ENCODE measurements around the gene METTL17. TPM values are rescaled to one million over a fixed set of nuclear protein-coding genes. Genes with fewer than 3 reads are reported as not detected.

The METTL17 gene
- total and polyA plus RNA-seq, 2 experiments from 2014 or later: 31.3 to 87.7 TPM

GRCh38 chr14:21030531-21030930, 40.8 kb downstream of the METTL17 start:
- no peak overlapping the region for H3K4me2 ChIP-seq (ENCODE audit: unreplicated experiment)
- H3K27me3 ChIP-seq (replicated peaks; ENCODE audit: insufficient read depth): peaks cover 4% of the 10 kb centered on the region; the same call in 1 of the 2 replicates
- WGBS, 2 experiments (ENCODE audit: low coverage in 1 of 2, low lambda C conversion rate in 2 of 2, missing lambda C conversion rate in 2 of 2): 68 to 69% methylated on average over 12 of the region's 12 CpGs
- H3K9ac ChIP-seq: no peak overlapping the region
- H3K36me3 ChIP-seq (ENCODE audit: low read depth): no peaks in the 10 kb centered on the region
- no peaks in the 10 kb centered on the region for H3K9me3 ChIP-seq (ENCODE audit: low read depth)
- no peak overlapping the region for H3K27ac ChIP-seq
- no peaks in the 10 kb centered on the region for H3K9me2 ChIP-seq (ENCODE audit: insufficient read depth)
- in situ Hi-C loops (cut with MboI): no loop called here
- no peak for DNase-seq
- no peaks in the 10 kb centered on the region for H3K79me2 ChIP-seq (ENCODE audit: insufficient read depth)
- TF ChIP-seq EZH2phosphoT487 (IDR thresholded peaks at IDR 0.05; ENCODE audit: insufficient read depth, low read depth) (no peak), EZH2 (IDR thresholded peaks at IDR 0.05; ENCODE audit: insufficient read depth, poor library complexity, severe bottlenecking) (no peak)
- no peaks in the 10 kb centered on the region for H4K20me1 ChIP-seq (ENCODE audit: insufficient read depth)
- no peaks in the 10 kb centered on the region for H3K4me1 ChIP-seq (ENCODE audit: insufficient read depth)
- no peaks in the 10 kb centered on the region for H3F3A ChIP-seq (ENCODE audit: insufficient read depth)
- H3K4me3 ChIP-seq: no peak overlapping the region
- no peak overlapping the region for H2AFZ ChIP-seq

DNA sequence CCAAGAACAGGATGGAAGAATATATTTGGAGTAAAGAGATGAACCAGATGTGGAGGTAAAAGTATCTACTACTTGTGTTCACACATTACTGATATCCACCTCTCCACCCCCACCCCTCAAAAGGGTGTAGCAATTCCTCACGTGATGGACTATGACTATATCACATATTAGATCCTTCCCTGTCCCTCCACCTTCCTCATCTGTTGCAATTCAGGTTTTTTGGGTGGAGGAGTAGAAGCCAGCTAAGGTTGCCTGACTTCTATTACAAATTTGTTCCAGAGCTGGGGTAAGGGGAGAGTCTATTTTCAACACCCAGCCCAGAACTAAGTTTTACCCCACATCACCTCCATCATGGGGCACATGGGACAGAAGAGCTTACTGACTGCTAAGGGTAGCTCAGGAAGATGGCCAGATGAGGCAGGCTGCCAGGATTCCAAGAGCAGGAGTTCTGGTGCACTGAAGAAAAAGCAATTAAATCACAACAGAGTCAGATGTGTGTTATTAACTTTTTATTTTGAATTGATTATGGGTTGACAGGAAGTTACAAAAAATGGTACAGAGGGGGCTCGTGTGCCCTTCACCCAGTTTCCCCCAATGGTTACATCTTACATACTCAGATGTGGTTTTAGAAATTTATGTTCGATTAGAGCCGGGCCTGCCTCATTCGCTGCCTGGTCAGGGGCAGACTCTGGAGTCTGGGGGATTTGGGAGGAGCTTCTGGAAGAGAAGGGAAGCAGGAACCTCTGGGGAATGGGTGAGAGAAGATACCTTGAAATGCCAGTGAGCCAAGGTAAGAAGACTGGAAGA, 42.7 kb downstream of the METTL17 start:
- H3K36me3 ChIP-seq (ENCODE audit: low read depth): no peaks in the 10 kb centered on the region
- no peaks in the 10 kb centered on the region for H3K79me2 ChIP-seq (ENCODE audit: insufficient read depth)
- H3K27ac ChIP-seq: no peak overlapping the region
- H3K27me3 ChIP-seq (replicated peaks; ENCODE audit: insufficient read depth): no peaks in the 10 kb centered on the region; the same call in 1 of the 2 replicates
- H3K9me2 ChIP-seq (ENCODE audit: insufficient read depth): no peaks in the 10 kb centered on the region
- in situ Hi-C loops (cut with MboI): no loop called here
- no peaks in the 10 kb centered on the region for H3K9me3 ChIP-seq (ENCODE audit: low read depth)
- H3K4me2 ChIP-seq (ENCODE audit: unreplicated experiment): no peak overlapping the region
- TF ChIP-seq EZH2phosphoT487 (IDR thresholded peaks at IDR 0.05; ENCODE audit: insufficient read depth, low read depth) (no peak), EZH2 (IDR thresholded peaks at IDR 0.05; ENCODE audit: insufficient read depth, poor library complexity, severe bottlenecking) (no peak)
- no peak overlapping the region for H2AFZ ChIP-seq
- H3F3A ChIP-seq (ENCODE audit: insufficient read depth): no peaks in the 10 kb centered on the region
- H4K20me1 ChIP-seq (ENCODE audit: insufficient read depth): no peaks in the 10 kb centered on the region
- H3K4me3 ChIP-seq: no peak overlapping the region
- no peaks in the 10 kb centered on the region for H3K4me1 ChIP-seq (ENCODE audit: insufficient read depth)
- 63 to 64% methylated on average over 5 of the region's 5 CpGs for WGBS, 2 experiments (ENCODE audit: low coverage in 1 of 2, low lambda C conversion rate in 2 of 2, missing lambda C conversion rate in 2 of 2)
- DNase-seq: no peak
- no peak overlapping the region for H3K9ac ChIP-seq

DNA sequence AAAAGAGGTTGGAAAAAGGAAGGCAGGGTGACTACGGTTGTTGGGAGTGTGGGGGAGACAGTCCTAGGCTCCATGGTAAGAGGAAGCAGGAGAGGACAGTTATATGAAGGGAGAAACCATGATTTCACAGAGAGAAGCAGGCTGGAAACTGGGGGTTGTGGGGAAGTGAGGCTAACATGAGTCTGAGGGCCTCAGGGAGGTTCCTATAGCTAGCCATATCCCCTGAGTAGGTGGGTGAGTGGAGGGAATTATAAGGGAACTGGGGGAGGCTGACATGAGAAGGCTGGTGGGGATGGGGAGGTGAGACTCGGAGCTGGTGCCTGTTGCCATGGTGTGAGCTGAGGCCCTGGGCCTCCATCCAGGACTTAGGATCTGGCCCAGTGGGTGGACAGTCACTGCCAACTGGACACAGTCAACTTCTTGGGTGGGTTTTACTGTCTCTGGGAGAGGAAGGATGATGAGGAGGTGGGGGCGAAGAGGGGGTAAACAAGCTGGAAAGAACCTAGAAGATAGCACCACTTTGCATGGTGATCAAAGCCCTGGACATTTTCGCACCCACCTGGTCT, 43.4 kb downstream of the METTL17 start:
- no peak overlapping the region for H3K9ac ChIP-seq
- H3K4me3 ChIP-seq: no peak overlapping the region
- no peaks in the 10 kb centered on the region for H3K36me3 ChIP-seq (ENCODE audit: low read depth)
- H3K4me1 ChIP-seq (ENCODE audit: insufficient read depth): no peaks in the 10 kb centered on the region
- 52 to 60% methylated on average over 4 of the region's 4 CpGs for WGBS, 2 experiments (ENCODE audit: low coverage in 1 of 2, low lambda C conversion rate in 2 of 2, missing lambda C conversion rate in 2 of 2)
- no peak overlapping the region for H2AFZ ChIP-seq
- no peaks in the 10 kb centered on the region for H4K20me1 ChIP-seq (ENCODE audit: insufficient read depth)
- no peaks in the 10 kb centered on the region for H3K79me2 ChIP-seq (ENCODE audit: insufficient read depth)
- no peak for DNase-seq
- H3K4me2 ChIP-seq (ENCODE audit: unreplicated experiment): no peak overlapping the region
- no peaks in the 10 kb centered on the region for H3K9me2 ChIP-seq (ENCODE audit: insufficient read depth)
- no peaks in the 10 kb centered on the region; the same call in 1 of the 2 replicates for H3K27me3 ChIP-seq (replicated peaks; ENCODE audit: insufficient read depth)
- no peaks in the 10 kb centered on the region for H3F3A ChIP-seq (ENCODE audit: insufficient read depth)
- H3K9me3 ChIP-seq (ENCODE audit: low read depth): no peaks in the 10 kb centered on the region
- TF ChIP-seq EZH2phosphoT487 (IDR thresholded peaks at IDR 0.05; ENCODE audit: insufficient read depth, low read depth) (no peak), EZH2 (IDR thresholded peaks at IDR 0.05; ENCODE audit: insufficient read depth, poor library complexity, severe bottlenecking) (no peak)
- in situ Hi-C loops (cut with MboI): no loop called here
- H3K27ac ChIP-seq: no peak overlapping the region

DNA sequence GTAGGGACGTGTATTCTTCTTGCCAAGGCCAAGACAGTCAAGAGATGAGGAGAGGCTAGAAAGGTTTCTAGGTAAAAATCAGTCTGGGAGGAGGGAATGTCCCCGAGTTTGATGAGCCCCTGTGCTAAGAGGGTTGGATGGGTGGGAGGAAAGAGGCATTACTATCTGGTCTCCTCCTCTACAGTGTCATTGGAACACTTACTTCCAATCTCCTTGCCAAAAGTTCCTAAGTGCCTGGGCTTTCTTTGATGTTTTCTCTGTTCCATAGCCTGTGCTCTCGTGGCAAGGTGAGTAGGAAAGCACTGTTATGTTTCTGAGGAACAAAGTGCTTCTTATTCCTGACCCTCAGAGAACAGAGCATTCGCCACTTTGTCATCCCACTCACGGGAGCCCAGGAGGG, 44.9 kb downstream of the METTL17 start, which contains the start of gene RNASE13:
Gene RNASE13 (minus strand): TSS at position 101 of the 400 bp plus-strand sequence. CDS start 519 bp downstream, outside the sequence.
- H2AFZ ChIP-seq: no peak within 1 kb of the TSS
- no peak for TF ChIP-seq EZH2phosphoT487 (IDR thresholded peaks at IDR 0.05; ENCODE audit: insufficient read depth, low read depth)
- no peak for TF ChIP-seq EZH2 (IDR thresholded peaks at IDR 0.05; ENCODE audit: insufficient read depth, poor library complexity, severe bottlenecking)
- 38 to 50% methylated on average over 5 of the region's 5 CpGs for WGBS, 2 experiments (ENCODE audit: low coverage in 1 of 2, low lambda C conversion rate in 2 of 2, missing lambda C conversion rate in 2 of 2)
- in situ Hi-C loops (cut with MboI): no loop called here
- H4K20me1 ChIP-seq (ENCODE audit: insufficient read depth): no peaks in the 10 kb centered on the region
- no peaks in the 10 kb centered on the region for H3K9me2 ChIP-seq (ENCODE audit: insufficient read depth)
- H3F3A ChIP-seq (ENCODE audit: insufficient read depth): no peaks in the 10 kb centered on the region
- H3K4me3 ChIP-seq: no peak within 1 kb of the TSS
- peaks cover 7% of the 10 kb centered on the region for H3K4me1 ChIP-seq (ENCODE audit: insufficient read depth)
- H3K36me3 ChIP-seq (ENCODE audit: low read depth): no peaks in the 10 kb centered on the region
- H3K27ac ChIP-seq: no peak within 1 kb of the TSS
- no peaks in the 10 kb centered on the region for H3K9me3 ChIP-seq (ENCODE audit: low read depth)
- H3K79me2 ChIP-seq (ENCODE audit: insufficient read depth): no peaks in the 10 kb centered on the region
- no peak for DNase-seq
- H3K27me3 ChIP-seq (replicated peaks; ENCODE audit: insufficient read depth): no peaks in the 10 kb centered on the region; the same call in 1 of the 2 replicates
- H3K9ac ChIP-seq: no peak within 1 kb of the TSS
- no peak within 1 kb of the TSS for H3K4me2 ChIP-seq (ENCODE audit: unreplicated experiment)
